ENCODE data around the gene LRRC59.

DNA sequence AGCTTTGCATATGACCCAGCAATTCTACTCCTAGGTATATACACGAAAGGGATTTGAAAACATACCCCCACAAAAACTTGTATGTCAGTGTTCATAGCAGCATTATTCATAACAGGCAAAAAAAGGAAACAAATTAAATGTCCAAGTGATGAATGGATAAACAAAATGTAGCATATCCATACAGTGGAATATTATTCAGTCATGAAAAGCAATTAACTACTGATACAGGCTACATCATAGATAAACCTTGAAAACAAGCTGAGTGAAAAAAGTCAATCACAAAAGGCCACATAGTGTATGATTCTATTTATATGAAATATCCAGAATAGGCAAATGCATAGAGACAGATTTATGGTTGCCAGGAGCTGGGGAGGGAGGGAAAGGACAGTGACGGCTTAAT lies 23.6 kb downstream of the LRRC59 start:
- TF ChIP-seq, protein P1, sequence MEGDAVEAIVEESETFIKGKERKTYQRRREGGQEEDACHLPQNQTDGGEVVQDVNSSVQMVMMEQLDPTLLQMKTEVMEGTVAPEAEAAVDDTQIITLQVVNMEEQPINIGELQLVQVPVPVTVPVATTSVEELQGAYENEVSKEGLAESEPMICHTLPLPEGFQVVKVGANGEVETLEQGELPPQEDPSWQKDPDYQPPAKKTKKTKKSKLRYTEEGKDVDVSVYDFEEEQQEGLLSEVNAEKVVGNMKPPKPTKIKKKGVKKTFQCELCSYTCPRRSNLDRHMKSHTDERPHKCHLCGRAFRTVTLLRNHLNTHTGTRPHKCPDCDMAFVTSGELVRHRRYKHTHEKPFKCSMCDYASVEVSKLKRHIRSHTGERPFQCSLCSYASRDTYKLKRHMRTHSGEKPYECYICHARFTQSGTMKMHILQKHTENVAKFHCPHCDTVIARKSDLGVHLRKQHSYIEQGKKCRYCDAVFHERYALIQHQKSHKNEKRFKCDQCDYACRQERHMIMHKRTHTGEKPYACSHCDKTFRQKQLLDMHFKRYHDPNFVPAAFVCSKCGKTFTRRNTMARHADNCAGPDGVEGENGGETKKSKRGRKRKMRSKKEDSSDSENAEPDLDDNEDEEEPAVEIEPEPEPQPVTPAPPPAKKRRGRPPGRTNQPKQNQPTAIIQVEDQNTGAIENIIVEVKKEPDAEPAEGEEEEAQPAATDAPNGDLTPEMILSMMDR (IDR thresholded peaks at IDR 0.05; ENCODE audit: low read length): no peak
- TF ChIP-seq EZH2phosphoT487 (IDR thresholded peaks at IDR 0.05; ENCODE audit: low read length) (no peak), EZH2 (optimal IDR thresholded peaks at IDR 0.05; ENCODE audit: low read depth, low read length) (no peak)
